Ovary (tissue), 3 donors: Measurements from ENCODE around the gene UBE2H.

Experiments
- CTCF ChIP-seq, 3 donors: fragments of 450-650 bp in 2 of 3; fragments of 200-600 bp in 1 of 3; IDR thresholded peaks; one replicate each; pipeline versions ENCODE4 v1.5.1 to v1.8.0; 2016 to 2022; ENCODE audit warnings: antibody characterized with exemption in 3 of 3, mild to moderate bottlenecking in 1 of 3
- EP300 ChIP-seq: sonication (generic); formaldehyde crosslinking; IDR thresholded peaks from one replicate; pipeline ENCODE4 v1.6.1; 2017; ENCODE audit warnings: antibody characterized with exemption
- POLR2A ChIP-seq: fragments of 450-650 bp; IDR thresholded peaks from one replicate; pipeline ENCODE4 v1.6.1; 2017; ENCODE audit warnings: antibody characterized with exemption, mild to moderate bottlenecking, moderate library complexity
- donor health status: DM: no; HTN: no; CAD: no.

GRCh38 chr7:129875745-129876411, 76.9 kb downstream of the UBE2H start:
- TF ChIP-seq EP300 (no peak), CTCF (IDR thresholded peaks at IDR 0.05) (no peak), POLR2A (no peak)
